H1 (cell line): ENCODE results near the gene OR2F2. TPM values are rescaled to one million over a fixed set of nuclear protein-coding genes. Genes with fewer than 3 reads are reported as not detected.

Source experiments
- CTCF ChIA-PET: fragments of 300-600 bp; sonication (Branson Sonifier 250); formaldehyde crosslinking; loops from one replicate; lab custom pipeline; 2021; ENCODE audit not compliant: partially characterized antibody; lab: Charles Lee
- POLR2A ChIA-PET: fragments of 300-600 bp; sonication (Branson Sonifier 250); formaldehyde crosslinking; loops from one replicate; lab custom pipeline; 2021; ENCODE audit warnings: inconsistent platforms; ENCODE audit not compliant: partially characterized antibody; lab: Charles Lee
- DNase-seq, 2 experiments: peaks; one replicate each; pipeline versions ENCODE4 v3.0.0 to v3.0.0-alpha.2; 2010 to 2022; ENCODE audit warnings: low spot score in 2 of 2, low read depth in 1 of 2, mixed read lengths in 1 of 2
- FAIRE-seq: peaks from 2 replicates; lab custom pipeline; 2011; peaks lifted over from hg19 to GRCh38; lab: Jason Lieb, UNC
- H2AFZ ChIP-seq: 2 replicates; pipeline ENCODE4 v1.8.1; 2012; ENCODE audit warnings: low read length, inconsistent platforms
- H2AK5ac ChIP-seq: 2 replicates; pipeline ENCODE4 v1.6.1; 2013; ENCODE audit warnings: low read depth, low read length
- H2BK120ac ChIP-seq: replicated peaks from 2 replicates; pipeline ENCODE3; 2013; ENCODE audit warnings: low read depth, low read length, inconsistent platforms
- H2BK12ac ChIP-seq: 2 replicates; pipeline ENCODE4 v1.6.1; 2013; ENCODE audit warnings: low read depth, low read length
- H2BK15ac ChIP-seq: 2 replicates; pipeline ENCODE4 v1.6.1; 2013; ENCODE audit warnings: low read length
- H2BK20ac ChIP-seq: 2 replicates; pipeline ENCODE4 v1.6.1; 2013; ENCODE audit warnings: low read length
- H2BK5ac ChIP-seq: 2 replicates; pipeline ENCODE4 v1.6.1; 2013; ENCODE audit warnings: low read depth, low read length
- H3K14ac ChIP-seq: 2 replicates; pipeline ENCODE4 v1.6.1; 2013; ENCODE audit warnings: inconsistent platforms; ENCODE audit not compliant: insufficient read length
- H3K18ac ChIP-seq: 2 replicates; pipeline ENCODE4 v1.6.1; 2013; ENCODE audit warnings: low read length; ENCODE audit errors: extremely low read depth
- H3K23ac ChIP-seq: 2 replicates; pipeline ENCODE4 v1.6.1; 2013; ENCODE audit warnings: inconsistent platforms; ENCODE audit not compliant: insufficient read length
- H3K23me2 ChIP-seq: 2 replicates; pipeline ENCODE4 v1.6.1; 2013; ENCODE audit warnings: low read depth, low read length
- H3K27ac ChIP-seq: 2 replicates; pipeline ENCODE4 v1.6.1; 2011; ENCODE audit warnings: low read depth, low read length, inconsistent platforms
- H3K27me3 ChIP-seq, 4 experiments: replicated peaks in 1 of 4; 1 replicate in 1 of 4; 2 replicates in 3 of 4; pipeline versions ENCODE4 v1.6.1 to v1.8.1; 2011 to 2013; ENCODE audit warnings: low read length in 3 of 4, mild to moderate bottlenecking in 3 of 4, inconsistent platforms in 2 of 4, mixed read lengths in 2 of 4, moderate library complexity in 1 of 4; ENCODE audit not compliant: control insufficient read depth in 3 of 4, insufficient read depth in 3 of 4; ENCODE audit errors: extremely low read depth in 1 of 4
- H3K36me3 ChIP-seq, 4 experiments: 2 replicates each; pipeline versions ENCODE4 v1.6.1 to v1.8.1; 2011 to 2013; ENCODE audit warnings: mild to moderate bottlenecking in 4 of 4, low read length in 3 of 4, moderate library complexity in 2 of 4, control low read depth in 1 of 4, inconsistent platforms in 1 of 4; ENCODE audit not compliant: insufficient read depth in 4 of 4, control insufficient read depth in 2 of 4
- H3K4ac ChIP-seq: replicated peaks from 2 replicates; pipeline ENCODE3; 2013; ENCODE audit warnings: low read length, low read depth, mixed read lengths, inconsistent platforms; ENCODE audit not compliant: insufficient read length
- H3K4me1 ChIP-seq, 4 experiments: replicated peaks in 1 of 4; 1 replicate in 1 of 4; 2 replicates in 3 of 4; pipeline versions ENCODE4 v1.6.1 to v1.8.1; 2011 to 2013; ENCODE audit warnings: low read length in 3 of 4, inconsistent platforms in 2 of 4, mixed read lengths in 1 of 4; ENCODE audit not compliant: insufficient read depth in 4 of 4, control insufficient read depth in 3 of 4
- H3K4me2 ChIP-seq, 2 experiments: 2 replicates each; pipeline versions ENCODE4 v1.6.1 to v1.8.1; 2011 to 2013; ENCODE audit warnings: low read depth in 2 of 2, low read length in 2 of 2, control low read depth in 1 of 2, inconsistent platforms in 1 of 2, mild to moderate bottlenecking in 1 of 2; ENCODE audit not compliant: insufficient read depth in 1 of 2
- H3K4me3 ChIP-seq, 4 experiments: fragments of 200-600, 300-600 bp in 1 of 4; sonication (generic), shearing (Covaris generic), sonication (Bioruptor Twin) in 1 of 4; 2 replicates each; pipeline versions ENCODE4 v1.5.1 to v1.8.1; 2011 to 2016; ENCODE audit warnings: low read length in 4 of 4, low read depth in 3 of 4, control low read depth in 2 of 4, inconsistent platforms in 2 of 4, mild to moderate bottlenecking in 2 of 4, mixed read lengths in 1 of 4, moderate library complexity in 1 of 4; ENCODE audit not compliant: insufficient read depth in 2 of 4; ENCODE audit errors: extremely low read depth in 1 of 4
- H3K56ac ChIP-seq: replicated peaks from 2 replicates; pipeline ENCODE3; 2013; ENCODE audit warnings: low read depth, mild to moderate bottlenecking, mixed read lengths, low read length, inconsistent platforms; ENCODE audit not compliant: insufficient read length
- H3K79me1 ChIP-seq: 2 replicates; pipeline ENCODE4 v1.6.1; 2013; ENCODE audit warnings: low read depth, low read length, control low read depth
- H3K79me2 ChIP-seq, 2 experiments: 2 replicates each; pipeline versions ENCODE4 v1.6.1 to v1.8.1; 2012 to 2013; ENCODE audit warnings: low read length in 2 of 2, mild to moderate bottlenecking in 2 of 2, inconsistent platforms in 1 of 2; ENCODE audit not compliant: insufficient read depth in 2 of 2, control insufficient read depth in 1 of 2
- H3K9ac ChIP-seq, 4 experiments: replicated peaks in 1 of 4; 1 replicate in 1 of 4; 2 replicates in 3 of 4; pipeline versions ENCODE4 v1.6.1 to v1.8.1; 2011 to 2013; ENCODE audit warnings: low read depth in 3 of 4, low read length in 3 of 4, control low read depth in 2 of 4, mild to moderate bottlenecking in 2 of 4, moderate library complexity in 2 of 4, inconsistent platforms in 1 of 4; ENCODE audit errors: extremely low read depth in 1 of 4
- H3K9me3 ChIP-seq, 2 experiments: 2 replicates each; pipeline versions ENCODE4 v1.6.1 to v1.8.1; 2012 to 2013; ENCODE audit warnings: mild to moderate bottlenecking in 2 of 2, moderate library complexity in 2 of 2, control low read depth in 1 of 2, inconsistent platforms in 1 of 2, low read depth in 1 of 2, low read length in 1 of 2, mixed read lengths in 1 of 2; ENCODE audit not compliant: insufficient read depth in 2 of 2
- H4K20me1 ChIP-seq, 2 experiments: replicated peaks in 1 of 2; 2 replicates each; pipeline versions ENCODE3 to v1.8.1; 2011 to 2013; ENCODE audit warnings: inconsistent platforms in 2 of 2, low read length in 2 of 2, mild to moderate bottlenecking in 1 of 2; ENCODE audit not compliant: insufficient read depth in 2 of 2, control insufficient read depth in 1 of 2
- H4K5ac ChIP-seq: 2 replicates; pipeline ENCODE4 v1.6.1; 2013; ENCODE audit warnings: low read length, low read depth, mixed read lengths, inconsistent platforms; ENCODE audit not compliant: insufficient read length
- H4K8ac ChIP-seq: 2 replicates; pipeline ENCODE4 v1.8.0; 2013; ENCODE audit warnings: mild to moderate bottlenecking, moderate library complexity, low read length, inconsistent platforms; ENCODE audit not compliant: insufficient read depth; ENCODE audit errors: extremely low read depth
- H4K91ac ChIP-seq: replicated peaks from 2 replicates; pipeline ENCODE3; 2013; ENCODE audit warnings: low read length, mixed read lengths, inconsistent platforms; ENCODE audit not compliant: insufficient read length
- CBX8 ChIP-seq: fragments of 300-800, 300-1000 bp; sonication (generic); IDR thresholded peaks from 2 replicates; pipeline ENCODE4 v1.7.1; 2016; ENCODE audit warnings: low read depth, low read length, borderline replicate concordance
- CHD1 ChIP-seq: IDR thresholded peaks from 2 replicates; pipeline ENCODE4 v1.6.1; 2012; ENCODE audit warnings: low read depth, low read length, improper control_type of control experiment
- CTCF ChIP-seq, 3 experiments: IDR thresholded peaks; 1 replicate in 2 of 3; 2 replicates in 1 of 3; pipeline versions ENCODE4 v1.5.1 to v1.6.1; 2011; ENCODE audit warnings: low read length in 3 of 3, mild to moderate bottlenecking in 3 of 3, inconsistent platforms in 2 of 3, low read depth in 1 of 3, moderate library complexity in 1 of 3; ENCODE audit not compliant: insufficient read depth in 1 of 3; ENCODE audit errors: control extremely low read depth in 1 of 3
- E2F6 ChIP-seq: IDR thresholded peaks from 2 replicates; pipeline ENCODE4 v1.6.1; 2012; ENCODE audit warnings: inconsistent platforms
- FOSL1 ChIP-seq: IDR thresholded peaks from 2 replicates; pipeline ENCODE4 v1.6.1; 2011; ENCODE audit warnings: mild to moderate bottlenecking, low read depth, low read length, moderate library complexity; ENCODE audit not compliant: insufficient read depth
- POLR2A ChIP-seq, 2 experiments: IDR thresholded peaks; 1 replicate in 1 of 2; 2 replicates in 1 of 2; pipeline ENCODE4 v1.6.1; 2011; ENCODE audit warnings: low read depth in 2 of 2, low read length in 2 of 2, mild to moderate bottlenecking in 2 of 2; ENCODE audit errors: control extremely low read depth in 1 of 2
- RFX5 ChIP-seq: IDR thresholded peaks from 2 replicates; pipeline ENCODE4 v1.6.1; 2011; ENCODE audit warnings: low read depth, low read length, improper control_type of control experiment, borderline replicate concordance
- WGBS, 2 experiments: shearing (Covaris generic) in 1 of 2; methylation state at CpG; one replicate each; pipeline versions ENCODE4 v1.1.6 to v1.1.7; 2013 to 2015; ENCODE audit warnings: low lambda C conversion rate in 2 of 2, mixed read lengths in 2 of 2, inconsistent platforms in 1 of 2, low coverage in 1 of 2, missing lambda C conversion rate in 1 of 2; ENCODE audit not compliant: insufficient replicate concordance in 2 of 2, insufficient coverage in 1 of 2, insufficient read length in 1 of 2; ENCODE audit errors: extremely low coverage in 1 of 2, missing lambda C conversion rate in 1 of 2; 5-methylcytosine and 5-hydroxymethylcytosine counted together
- polyA plus RNA-seq, 7 experiments: library from polyadenylated mRNA; depleted of rRNA in 3 of 7; stranded (reverse) in 5 of 7; unstranded in 2 of 7; fragments of >200 nt in 5 of 7; fragments of 200-250 nt in 2 of 7; gene quantifications; 1 replicate in 5 of 7; 2 replicates in 1 of 7; 4 replicates in 1 of 7; pipeline versions ENCODE4 v1.2.1 to v1.2.3, GENCODE V29; 2011 to 2013; ENCODE audit warnings: missing spikeins in 2 of 7, mixed read lengths in 2 of 7
- total RNA-seq: library from RNA; stranded (reverse); fragmentation: NEBNext Ultra II Directional; extraction: Animal tissue kit (Norgen Biotek cat#: 25700); gene quantifications from 2 replicates; pipeline ENCODE4 v1.2.1, GENCODE V29; 2021

The OR2F2 gene
- total and polyA plus RNA-seq, 2 of the 8 experiments (the other 6 are each of a cell fraction or from before 2014, with no cell fraction given), result not detected

DNA sequence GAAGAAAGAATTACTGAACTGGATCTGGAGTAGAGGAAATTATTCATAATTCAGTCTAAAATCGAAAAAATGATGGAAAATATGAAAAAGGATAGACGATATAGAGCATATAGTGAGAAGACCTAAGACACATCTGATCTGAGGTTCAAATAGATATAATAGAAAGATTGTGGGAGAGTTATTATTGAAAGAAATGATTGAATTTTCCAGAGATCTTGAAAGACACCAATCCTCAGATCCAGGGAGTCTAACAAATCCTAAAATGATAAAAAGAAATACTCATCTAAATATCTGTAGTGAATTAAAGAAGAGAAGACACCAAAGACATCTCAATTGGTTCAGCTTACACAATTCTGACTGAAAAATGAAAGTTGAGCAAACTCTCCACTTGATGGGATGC is 46.0 kb upstream of the OR2F2 start:
- ChIA-PET POLR2A (interaction anchor here (1.4 to 9.5 kb wide), 2 partner anchors 12 to 15 kb away, joined by 3 to 73 read pairs; partner anchors contain the start of gene TCAF1), CTCF (interaction anchor here (0.7 to 1.7 kb wide), 4 partner anchors 10 to 1147 kb away, joined by 3 to 8 read pairs (median 4); partner anchors contain the start of gene TCAF1)
- Histone ChIP-seq H3K9me3 (peaks cover 6% of the 10 kb centered on the region in 2 experiments; a peak in 2 of 4 replicates), H3K4me3 (no peak overlapping the region), H4K8ac (no peak overlapping the region), H3K14ac (no peak overlapping the region), H2AK5ac (no peak overlapping the region), H3K27me3 (no peaks in the 10 kb centered on the region), H2AFZ (no peak overlapping the region), H2BK5ac (no peak overlapping the region), H3K18ac (no peak overlapping the region), H3K4ac (no peak overlapping the region), H4K20me1 (peaks cover 0 to 2% of the 10 kb centered on the region in 2 experiments), H3K27ac (no peak overlapping the region), H3K23me2 (0 out of 2 replicates have a peak, but pooled peaks cover 4% of the 10 kb centered on the region), H3K79me1 (no peaks in the 10 kb centered on the region), H2BK12ac (no peak overlapping the region), H3K56ac (no peak overlapping the region), H2BK20ac (no peak overlapping the region), H2BK15ac (no peak overlapping the region), H3K79me2 (peaks cover 0 to 60% of the 10 kb centered on the region in 2 experiments; a peak in 2 of 4 replicates), H2BK120ac (no peak overlapping the region), H3K4me2 (no peak overlapping the region), H3K23ac (no peak overlapping the region), H3K4me1 (peaks cover 0 to 4% (median 2%) of the 10 kb centered on the region in 4 experiments; a peak in 2 of 7 replicates), H4K5ac (no peak overlapping the region), H3K36me3 (peaks cover 0 to 10% (median 3%) of the 10 kb centered on the region in 4 experiments; a peak in 3 of 8 replicates), H3K9ac (no peak overlapping the region), H4K91ac (no peak overlapping the region)
- 83 to 100% methylated on average over 1 to 2 of the region's 2 CpGs for WGBS, 2 experiments
- TF ChIP-seq CHD1 (no peak), CBX8 (no peak), POLR2A (IDR thresholded peaks at IDR 0.05; ENCODE audit: control extremely low read depth in 1 of 2, low read depth in 2 of 2, low read length in 2 of 2) (no peak), FOSL1 (no peak), CTCF (IDR thresholded peaks at IDR 0.05; ENCODE audit: control extremely low read depth in 1 of 3, insufficient read depth in 1 of 3, low read depth in 1 of 3, low read length in 3 of 3) (no peak), E2F6 (no peak), RFX5 (no peak)
- FAIRE-seq (no peak), DNase-seq (no peak)
